ENCODE data around the gene MORF4L1. TPM values are rescaled to one million over a fixed set of nuclear protein-coding genes. Genes with fewer than 3 reads are reported as not detected.

MORF4L1 gene
- total and polyA plus RNA-seq, 10 of the 15 experiments (the other 5 are each of a cell fraction or from before 2014, with no cell fraction given) = 113 to 636 (median 229) TPM

- TF ChIP-seq BACH1 (IDR thresholded peaks at IDR 0.05; ENCODE audit: borderline replicate concordance) = no peak
- no peak for TF ChIP-seq MEF2B (IDR thresholded peaks at IDR 0.05; ENCODE audit: partially characterized antibody, poor library complexity, severe bottlenecking)
- TF ChIP-seq BMI1 (IDR thresholded peaks at IDR 0.05; ENCODE audit: borderline replicate concordance) = no peak
- no peak for TF ChIP-seq CHD1 (IDR thresholded peaks at IDR 0.05; ENCODE audit: low read depth, low read length)
- TF ChIP-seq RAD21 (IDR thresholded peaks at IDR 0.05; ENCODE audit: insufficient read depth, low read depth, low read length) = no peak
These were observed 7.5 kb downstream of the MORF4L1 start (continued) for GRCh38 chr15:78880242-78880533.

GRCh38 chr15:78880813-78881212, 8.1 kb downstream of the MORF4L1 start:
- H3K79me2 ChIP-seq (ENCODE audit: control insufficient read depth, insufficient read depth, low read length) = peaks cover 95% of the 10 kb centered on the region
- WGBS (ENCODE audit: insufficient coverage, insufficient replicate concordance, low lambda C conversion rate, missing lambda C conversion rate) = 96% methylated on average over 1 of the region's 1 CpG
- BruUV-seq (replicated peaks) = no TSS peak
- H3K9me3 ChIP-seq (replicated peaks; ENCODE audit: control insufficient read depth, insufficient read depth, low read length) = no peaks in the 10 kb centered on the region
- POLR2A ChIA-PET = interaction anchor here (0.6 to 5.3 kb wide), 4 partner anchors 8 to 61 kb away, joined by 3 to 21 read pairs (median 5); partner anchors contain the start of gene MORF4L1
- peaks cover 12% of the 10 kb centered on the region for H4K20me1 ChIP-seq (ENCODE audit: control insufficient read depth, insufficient read depth)
- in situ Hi-C loops (cut with MboI) = no loop called here
- RAD21 ChIA-PET (ENCODE audit: unreplicated experiment) = interaction anchor here (0.7 to 1.1 kb wide), 3 partner anchors 101 to 303 kb away, joined by 3 to 6 read pairs (median 4); no protein-coding TSS in a partner anchor
- no peak overlapping the region for H3K27ac ChIP-seq (ENCODE audit: control insufficient read depth, insufficient read depth)
- ATAC-seq = no peak
- H3K9ac ChIP-seq (ENCODE audit: control insufficient read depth, insufficient read depth, low read length) = no peak overlapping the region
- no peak for DNase-seq (ENCODE audit: low read depth, low spot score)
- no peak overlapping the region for H3K4me2 ChIP-seq (ENCODE audit: control insufficient read depth, insufficient read depth)
- intact Hi-C loops (cut with micrococcal nuclease; ENCODE audit: unreplicated experiment) = no loop called here
- no peaks in the 10 kb centered on the region for H3K27me3 ChIP-seq (replicated peaks in 1 of 2; ENCODE audit: control insufficient read depth in 2 of 2, insufficient read depth in 2 of 2, low read length in 1 of 2)
- FAIRE-seq = no peak
- H3K4me1 ChIP-seq (ENCODE audit: control insufficient read depth, insufficient read depth, low read length) = peaks cover 16% of the 10 kb centered on the region
- SMC1A ChIA-PET (ENCODE audit: uncharacterized antibody, unreplicated experiment) = interaction anchor here (0.9 to 1.7 kb wide), 7 partner anchors 8 to 152 kb away, joined by 3 to 14 read pairs (median 4); no protein-coding TSS in a partner anchor
- CTCF ChIA-PET = interaction anchor here (0.9 to 2.1 kb wide), 5 partner anchors 11 to 40 kb away, joined by 3 to 10 read pairs (median 3); no protein-coding TSS in a partner anchor
- peaks cover 1 to 35% of the 10 kb centered on the region in 2 experiments for H3K36me3 ChIP-seq (ENCODE audit: control insufficient read depth in 2 of 2, insufficient read depth in 2 of 2, low read length in 1 of 2)
- no peak overlapping the region for H2AFZ ChIP-seq (ENCODE audit: control insufficient read depth, low read depth, low read length)
- no peak overlapping the region for H3K4me3 ChIP-seq
- no peak for TF ChIP-seq RUNX3 (IDR thresholded peaks at IDR 0.05; ENCODE audit: low read length)
- no peak for TF ChIP-seq SKIL (IDR thresholded peaks at IDR 0.05; ENCODE audit: low read depth, poor library complexity, severe bottlenecking)
- TF ChIP-seq HCFC1 (IDR thresholded peaks at IDR 0.05; ENCODE audit: low read length) = no peak
- no peak for TF ChIP-seq ATF3 (IDR thresholded peaks at IDR 0.05; ENCODE audit: borderline replicate concordance, extremely low read depth, low read depth, low read length)
- TF ChIP-seq RELA (IDR thresholded peaks at IDR 0.05; ENCODE audit: borderline replicate concordance, partially characterized antibody) = no peak
- TF ChIP-seq SMARCA5 (IDR thresholded peaks at IDR 0.05) = no peak
- TF ChIP-seq NFYA (IDR thresholded peaks at IDR 0.05; ENCODE audit: borderline replicate concordance, low read depth, low read length) = no peak
- no peak for TF ChIP-seq ZBTB40 (IDR thresholded peaks at IDR 0.05; ENCODE audit: borderline replicate concordance)
- no peak for TF ChIP-seq SMAD1 (IDR thresholded peaks at IDR 0.05; ENCODE audit: low read depth, partially characterized antibody)
- TF ChIP-seq SREBF1 (IDR thresholded peaks at IDR 0.05; ENCODE audit: low read length) = no peak
- no peak for TF ChIP-seq SP1 (IDR thresholded peaks at IDR 0.05; ENCODE audit: low read depth, low read length)
- no peak for TF ChIP-seq ZZZ3 (IDR thresholded peaks at IDR 0.05; ENCODE audit: control insufficient read depth, insufficient read length, low read depth)
- TF ChIP-seq BHLHE40 (IDR thresholded peaks at IDR 0.05; ENCODE audit: borderline replicate concordance in 1 of 2, low read depth in 2 of 2, low read length in 1 of 2) = no peak

Data from GM12878 (cell line).